ENCODE data around the gene PRUNE2.

DNA sequence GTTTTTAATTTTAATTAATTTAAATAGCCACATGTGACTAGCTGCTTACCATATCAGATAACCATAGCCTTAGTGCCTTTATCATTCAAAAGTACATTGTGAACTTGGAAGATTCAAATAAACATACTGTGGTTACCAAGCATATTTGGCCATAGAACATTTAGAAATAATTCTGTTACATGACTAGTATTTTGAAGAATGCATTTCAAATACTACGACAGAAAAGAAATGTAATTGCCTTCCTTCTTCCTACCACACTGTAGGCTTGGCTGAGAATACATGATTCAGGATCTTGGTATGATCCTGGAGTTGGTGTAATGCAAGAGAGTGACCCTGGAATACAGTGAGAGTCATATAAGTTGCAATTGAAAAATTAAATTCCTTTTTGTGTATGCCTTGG, 251.3 kb downstream of the PRUNE2 start:
- TF ChIP-seq POLR2A (IDR thresholded peaks at IDR 0.05) (no peak), CTCF (IDR thresholded peaks at IDR 0.05) (no peak)

Data from adrenal gland (tissue), 5 donors.